Stimulated activated naive CD8-positive, alpha-beta T cell treated with anti-CD3 and anti-CD28 coated beads, Interleukin-15, Interleukin-2, amounts not matched to agents 100 ng/mL and 50 ng/mL, for 24 hours (primary cell): Measurements from ENCODE around the gene CLEC2A.
"Not testable (repeated sequence)": the region's sequence is repeated elsewhere in the genome, so short reads cannot be mapped to it uniquely, and the experiment has no call there.

Source experiments
- H3K27ac Mint-ChIP-seq: one replicate; pipeline ENCODE4 v1.8.0; 2021; ENCODE audit warnings: mild to moderate bottlenecking, mixed read lengths
- H3K27me3 Mint-ChIP-seq: one replicate; pipeline ENCODE4 v1.8.0; 2021; ENCODE audit warnings: mixed read lengths
- H3K36me3 Mint-ChIP-seq: one replicate; pipeline ENCODE4 v1.8.0; 2021; ENCODE audit warnings: low read depth, mixed read lengths
- H3K4me1 Mint-ChIP-seq: one replicate; pipeline ENCODE4 v1.8.0; 2021; ENCODE audit warnings: low read depth, mixed read lengths
- H3K4me3 Mint-ChIP-seq: one replicate; pipeline ENCODE4 v1.8.0; 2021; ENCODE audit warnings: mild to moderate bottlenecking, mixed read lengths
- H3K9me3 Mint-ChIP-seq: one replicate; pipeline ENCODE4 v1.8.0; 2021; ENCODE audit warnings: mixed read lengths

CLEC2A gene

GRCh38 chr12:9932270-9932669 is at the start of gene CLEC2A:
TSS of gene CLEC2A (minus strand) at chr12:9932370. CDS start at chr12:9932329, 41 bp downstream.
- no peak within 1 kb of the TSS for H3K27ac Mint-ChIP-seq
- H3K4me3 Mint-ChIP-seq: no peak within 1 kb of the TSS
- H3K9me3 Mint-ChIP-seq: no peaks in the 10 kb centered on the region
- peaks cover 5% of the 10 kb centered on the region for H3K27me3 Mint-ChIP-seq
- peaks cover 3% of the 10 kb centered on the region for H3K4me1 Mint-ChIP-seq
- H3K36me3 Mint-ChIP-seq: no peaks in the 10 kb centered on the region

GRCh38 chr12:9980126-9980525 is 48.0 kb upstream of the CLEC2A start:
- Mint-ChIP-seq H3K9me3 (peaks cover 3% of the 10 kb centered on the region), H3K27ac (no peak overlapping the region), H3K27me3 (peaks cover 3% of the 10 kb centered on the region), H3K4me3 (no peak overlapping the region), H3K36me3 (no peaks in the 10 kb centered on the region), H3K4me1 (no peaks in the 10 kb centered on the region)

- H3K27me3 Mint-ChIP-seq: peaks cover 9% of the 10 kb centered on the region
- H3K36me3 Mint-ChIP-seq: no peaks in the 10 kb centered on the region
- peaks cover 4% of the 10 kb centered on the region for H3K9me3 Mint-ChIP-seq
- H3K27ac Mint-ChIP-seq: no peak overlapping the region
- H3K4me1 Mint-ChIP-seq: no peaks in the 10 kb centered on the region
- H3K4me3 Mint-ChIP-seq: no peak overlapping the region
Observed at GRCh38 chr12:9977916-9978315, 45.7 kb upstream of the CLEC2A start.

- not testable (repeated sequence) for H3K4me3 Mint-ChIP-seq, H3K27ac Mint-ChIP-seq, H3K4me1 Mint-ChIP-seq, H3K36me3 Mint-ChIP-seq, H3K9me3 Mint-ChIP-seq, H3K27me3 Mint-ChIP-seq
Observed at GRCh38 chr12:9976626-9977025, 44.5 kb upstream of the CLEC2A start.

GRCh38 chr12:9975614-9976013 is 43.4 kb upstream of the CLEC2A start:
- H3K4me3 Mint-ChIP-seq: no peak overlapping the region
- H3K27ac Mint-ChIP-seq: no peak overlapping the region
- peaks cover 4% of the 10 kb centered on the region for H3K9me3 Mint-ChIP-seq
- peaks cover 9% of the 10 kb centered on the region for H3K27me3 Mint-ChIP-seq
- no peaks in the 10 kb centered on the region for H3K36me3 Mint-ChIP-seq
- H3K4me1 Mint-ChIP-seq: no peaks in the 10 kb centered on the region

GRCh38 chr12:9974731-9975130 is 42.6 kb upstream of the CLEC2A start:
- not testable (repeated sequence) for H3K4me3 Mint-ChIP-seq, H3K4me1 Mint-ChIP-seq, H3K27me3 Mint-ChIP-seq, H3K36me3 Mint-ChIP-seq, H3K27ac Mint-ChIP-seq, H3K9me3 Mint-ChIP-seq

GRCh38 chr12:9973949-9974348 is 41.8 kb upstream of the CLEC2A start:
- peaks cover 4% of the 10 kb centered on the region for H3K9me3 Mint-ChIP-seq
- H3K36me3 Mint-ChIP-seq: no peaks in the 10 kb centered on the region
- peaks cover 7% of the 10 kb centered on the region for H3K27me3 Mint-ChIP-seq
- no peak overlapping the region for H3K27ac Mint-ChIP-seq
- no peaks in the 10 kb centered on the region for H3K4me1 Mint-ChIP-seq
- no peak overlapping the region for H3K4me3 Mint-ChIP-seq

- Mint-ChIP-seq H3K4me1 (no peaks in the 10 kb centered on the region), H3K4me3 (no peak within 1 kb of the TSS), H3K9me3 (peaks cover 4% of the 10 kb centered on the region), H3K27ac (no peak within 1 kb of the TSS), H3K27me3 (peaks cover 7% of the 10 kb centered on the region), H3K36me3 (no peaks in the 10 kb centered on the region)
Observed at GRCh38 chr12:9971181-9971580, 39.0 kb upstream of the CLEC2A start, which contains the start of gene CLEC12A. TSS of gene CLEC12A (plus strand) at chr12:9971409. CDS start at chr12:9971597, 188 bp downstream.

- H3K27ac Mint-ChIP-seq: no peak overlapping the region
- H3K27me3 Mint-ChIP-seq: peaks cover 7% of the 10 kb centered on the region
- no peaks in the 10 kb centered on the region for H3K4me1 Mint-ChIP-seq
- H3K36me3 Mint-ChIP-seq: no peaks in the 10 kb centered on the region
- H3K4me3 Mint-ChIP-seq: no peak overlapping the region
- no peaks in the 10 kb centered on the region for H3K9me3 Mint-ChIP-seq
Observed at GRCh38 chr12:9969673-9970072, 37.5 kb upstream of the CLEC2A start.

- H3K36me3 Mint-ChIP-seq: no peaks in the 10 kb centered on the region
- H3K4me1 Mint-ChIP-seq: peaks cover 28% of the 10 kb centered on the region
- H3K27me3 Mint-ChIP-seq: no peaks in the 10 kb centered on the region
- no peak overlapping the region for H3K4me3 Mint-ChIP-seq
- H3K27ac Mint-ChIP-seq: no peak overlapping the region
- H3K9me3 Mint-ChIP-seq: no peaks in the 10 kb centered on the region
Observed at GRCh38 chr12:9961901-9962300, 29.7 kb upstream of the CLEC2A start.

- Mint-ChIP-seq H3K27ac (no peak overlapping the region), H3K27me3 (no peaks in the 10 kb centered on the region), H3K4me1 (peaks cover 29% of the 10 kb centered on the region), H3K4me3 (no peak overlapping the region), H3K36me3 (no peaks in the 10 kb centered on the region), H3K9me3 (no peaks in the 10 kb centered on the region)
Observed at GRCh38 chr12:9961106-9961505, 28.9 kb upstream of the CLEC2A start.

GRCh38 chr12:9960590-9960989 is 28.4 kb upstream of the CLEC2A start:
- Mint-ChIP-seq H3K27ac (no peak overlapping the region), H3K4me1 (peaks cover 29% of the 10 kb centered on the region), H3K36me3 (no peaks in the 10 kb centered on the region), H3K4me3 (no peak overlapping the region), H3K27me3 (no peaks in the 10 kb centered on the region), H3K9me3 (no peaks in the 10 kb centered on the region)

GRCh38 chr12:9957834-9958233 is 25.7 kb upstream of the CLEC2A start:
- Mint-ChIP-seq H3K36me3 (no peaks in the 10 kb centered on the region), H3K27me3 (no peaks in the 10 kb centered on the region), H3K27ac (peak overlapping the region; percentile 12), H3K4me3 (no peak overlapping the region), H3K4me1 (peaks cover 29% of the 10 kb centered on the region), H3K9me3 (no peaks in the 10 kb centered on the region)

- not testable (repeated sequence) for H3K27ac Mint-ChIP-seq, H3K36me3 Mint-ChIP-seq, H3K27me3 Mint-ChIP-seq, H3K9me3 Mint-ChIP-seq, H3K4me3 Mint-ChIP-seq
- H3K4me1 Mint-ChIP-seq: peaks cover 49% of the 10 kb centered on the region
Observed at GRCh38 chr12:9952954-9953729, 21.0 kb upstream of the CLEC2A start.

- H3K4me1 Mint-ChIP-seq: peaks cover 43% of the 10 kb centered on the region
- peak overlapping the region; percentile 47 for H3K4me3 Mint-ChIP-seq
- no peaks in the 10 kb centered on the region for H3K36me3 Mint-ChIP-seq
- H3K27ac Mint-ChIP-seq: peak overlapping the region; percentile 27
- H3K27me3 Mint-ChIP-seq: no peaks in the 10 kb centered on the region
- no peaks in the 10 kb centered on the region for H3K9me3 Mint-ChIP-seq
Observed at GRCh38 chr12:9951026-9951675, 19.0 kb upstream of the CLEC2A start.
